AG04450 (cell line): Measurements from ENCODE around the gene TAS1R1. TPM values are rescaled to one million over a fixed set of nuclear protein-coding genes. Genes with fewer than 3 reads are reported as not detected.

Source experiments
- CTCF ChIA-PET: fragments of 300-600, 350-600 bp; formaldehyde crosslinking; extraction: SDS; loops from one replicate; lab custom pipeline; 2022; ENCODE audit warnings: antibody characterized with exemption, inconsistent platforms; lab: Charles Lee
- POLR2A ChIA-PET: fragments of 350-600 bp; formaldehyde crosslinking; extraction: SDS; loops from one replicate; lab custom pipeline; 2021; ENCODE audit warnings: antibody characterized with exemption, inconsistent platforms; lab: Yijun Ruan, JAX
- DNase-seq: peaks from one replicate; pipeline ENCODE4 v3.0.0-alpha.2; 2011; ENCODE audit warnings: low read depth, low spot score
- H3K27ac ChIP-seq: one replicate; pipeline ENCODE4 v1.5.1; 2012; ENCODE audit warnings: low read depth, low read length, control low read depth
- H3K27me3 ChIP-seq: one replicate; pipeline ENCODE4 v1.6.0; 2012; ENCODE audit warnings: low read length; ENCODE audit not compliant: control insufficient read depth, insufficient read depth
- H3K4me3 ChIP-seq: 2 replicates; pipeline ENCODE4 v1.5.1; 2011; ENCODE audit warnings: mild to moderate bottlenecking, low read depth, low read length, control low read depth
- H3K9me3 ChIP-seq: 2 replicates; pipeline ENCODE4 v1.5.1; 2012; ENCODE audit warnings: low read length; ENCODE audit not compliant: control insufficient read depth, insufficient read depth
- CTCF ChIP-seq: IDR thresholded peaks from 2 replicates; pipeline ENCODE4 v1.5.1; 2011; ENCODE audit warnings: low read depth, low read length, control low read depth, inconsistent platforms
- polyA plus RNA-seq: library from polyadenylated mRNA; depleted of rRNA; stranded (reverse); fragments of >200 nt; gene quantifications from 2 replicates; pipeline ENCODE4 v1.2.3, GENCODE V29; 2011

The TAS1R1 gene
- polyA plus RNA-seq, 1 experiment, result 0.05 TPM

GRCh38 chr1:6510493-6510892 lies 44.6 kb upstream of the TAS1R1 start:
- no peak for TF ChIP-seq CTCF
- CTCF ChIA-PET, result no interaction called here
- DNase-seq, result no peak
- Histone ChIP-seq H3K9me3 (no peaks in the 10 kb centered on the region; the same call in 1 of the 2 replicates), H3K4me3 (no peak overlapping the region), H3K27ac (no peak overlapping the region), H3K27me3 (peaks cover 5% of the 10 kb centered on the region)
- POLR2A ChIA-PET, result no interaction called here

GRCh38 chr1:6511056-6511455 lies 44.1 kb upstream of the TAS1R1 start:
- H3K27me3 ChIP-seq, result peaks cover 5% of the 10 kb centered on the region
- ChIA-PET POLR2A (no interaction called here), CTCF (no interaction called here)
- no peaks in the 10 kb centered on the region; the same call in 1 of the 2 replicates for H3K9me3 ChIP-seq
- no peak for DNase-seq
- H3K27ac ChIP-seq, result no peak overlapping the region
- H3K4me3 ChIP-seq, result no peak overlapping the region
- no peak for TF ChIP-seq CTCF

GRCh38 chr1:6511561-6512244 lies 43.4 kb upstream of the TAS1R1 start:
- TF ChIP-seq CTCF, result no peak
- Histone ChIP-seq H3K4me3 (no peak overlapping the region), H3K27me3 (peaks cover 5% of the 10 kb centered on the region), H3K9me3 (no peaks in the 10 kb centered on the region; the same call in 1 of the 2 replicates), H3K27ac (no peak overlapping the region)
- ChIA-PET CTCF (no interaction called here), POLR2A (no interaction called here)
- no peak for DNase-seq

- no peak for TF ChIP-seq CTCF
- Histone ChIP-seq H3K4me3 (no peak overlapping the region), H3K27me3 (peaks cover 5% of the 10 kb centered on the region), H3K27ac (no peak overlapping the region), H3K9me3 (no peaks in the 10 kb centered on the region)
- no peak for DNase-seq
- ChIA-PET CTCF (interaction anchor here (1.7 kb wide), 1 partner anchor 11 kb away, joined by 8 read pairs; no protein-coding TSS in a partner anchor), POLR2A (no interaction called here)
Measured at GRCh38 chr1:6512245-6512907, 42.7 kb upstream of the TAS1R1 start.

GRCh38 chr1:6512908-6513280 lies 42.2 kb upstream of the TAS1R1 start:
- Histone ChIP-seq H3K27ac (no peak overlapping the region), H3K4me3 (no peak overlapping the region), H3K27me3 (peaks cover 2% of the 10 kb centered on the region), H3K9me3 (no peaks in the 10 kb centered on the region)
- CTCF ChIA-PET, result interaction anchor here (1.7 kb wide), 1 partner anchor 11 kb away, joined by 8 read pairs; no protein-coding TSS in a partner anchor
- POLR2A ChIA-PET, result no interaction called here
- no peak for TF ChIP-seq CTCF
- DNase-seq, result no peak
